Mucosa of stomach (tissue), 1 donor: ENCODE measurements around the gene PEF1.

Experiments
- H3K27me3 ChIP-seq: one replicate; pipeline ENCODE4 v1.7.0; 2013; ENCODE audit warnings: mild to moderate bottlenecking, low read length; ENCODE audit not compliant: control insufficient read depth, insufficient read depth
- H3K36me3 ChIP-seq: one replicate; pipeline ENCODE4 v1.7.0; 2013; ENCODE audit warnings: low read length; ENCODE audit not compliant: control insufficient read depth, insufficient read depth
- H3K4me1 ChIP-seq: one replicate; pipeline ENCODE4 v1.7.0; 2013; ENCODE audit warnings: mild to moderate bottlenecking, low read length; ENCODE audit not compliant: control insufficient read depth, insufficient read depth
- H3K4me3 ChIP-seq: one replicate; pipeline ENCODE4 v1.7.0; 2013; ENCODE audit warnings: low read length
- H3K9ac ChIP-seq: one replicate; pipeline ENCODE4 v1.7.0; 2013; ENCODE audit warnings: mild to moderate bottlenecking, low read length, moderate library complexity
- H3K9me3 ChIP-seq: one replicate; pipeline ENCODE4 v1.7.0; 2013; ENCODE audit warnings: mild to moderate bottlenecking, low read length, moderate library complexity; ENCODE audit not compliant: control insufficient read depth
- donor health status: Pancreatic carcinoma.

Gene PEF1, protein sequence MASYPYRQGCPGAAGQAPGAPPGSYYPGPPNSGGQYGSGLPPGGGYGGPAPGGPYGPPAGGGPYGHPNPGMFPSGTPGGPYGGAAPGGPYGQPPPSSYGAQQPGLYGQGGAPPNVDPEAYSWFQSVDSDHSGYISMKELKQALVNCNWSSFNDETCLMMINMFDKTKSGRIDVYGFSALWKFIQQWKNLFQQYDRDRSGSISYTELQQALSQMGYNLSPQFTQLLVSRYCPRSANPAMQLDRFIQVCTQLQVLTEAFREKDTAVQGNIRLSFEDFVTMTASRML

GRCh38 chr1:31644560-31645273 lies at the start of gene PEF1:
PEF1 (minus strand) TSS chr1:31644876; CDS start chr1:31644864, 12 bp downstream.
- Histone ChIP-seq H3K9ac (peak within 1 kb of the TSS; percentile 85), H3K27me3 (no peaks in the 10 kb centered on the region), H3K9me3 (no peaks in the 10 kb centered on the region), H3K4me3 (peak within 1 kb of the TSS; percentile 76), H3K36me3 (no peaks in the 10 kb centered on the region), H3K4me1 (peaks cover 16% of the 10 kb centered on the region)

GRCh38 chr1:31693231-31693630 lies 48.6 kb upstream of the PEF1 start:
- no peaks in the 10 kb centered on the region for H3K9me3 ChIP-seq
- no peaks in the 10 kb centered on the region for H3K27me3 ChIP-seq
- H3K9ac ChIP-seq, result no peak overlapping the region
- H3K4me1 ChIP-seq, result no peaks in the 10 kb centered on the region
- no peak overlapping the region for H3K4me3 ChIP-seq
- no peaks in the 10 kb centered on the region for H3K36me3 ChIP-seq

DNA sequence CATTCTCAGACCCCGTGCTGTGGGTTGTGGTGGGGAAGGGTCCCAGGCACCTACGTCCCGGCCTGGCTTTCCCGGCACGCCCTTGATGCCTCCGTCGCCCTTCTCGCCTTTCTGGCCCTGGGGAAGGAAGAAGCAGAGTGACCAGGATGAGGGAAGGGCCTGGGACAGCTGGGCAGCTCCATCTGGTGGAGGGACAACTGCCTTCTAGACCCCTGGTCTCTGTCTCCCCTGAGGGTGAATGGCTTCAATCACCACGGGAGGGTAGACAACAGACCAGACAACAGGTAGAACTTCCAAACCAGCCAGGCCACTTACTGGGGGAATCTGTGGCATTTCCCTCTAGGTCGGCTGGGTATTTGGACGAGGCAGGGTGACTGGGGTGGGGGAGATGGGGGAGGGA lies 47.3 kb upstream of the PEF1 start:
- H3K9ac ChIP-seq, result no peak overlapping the region
- H3K36me3 ChIP-seq, result no peaks in the 10 kb centered on the region
- H3K4me3 ChIP-seq, result no peak overlapping the region
- H3K9me3 ChIP-seq, result no peaks in the 10 kb centered on the region
- no peaks in the 10 kb centered on the region for H3K27me3 ChIP-seq
- H3K4me1 ChIP-seq, result no peaks in the 10 kb centered on the region

- no peak overlapping the region for H3K9ac ChIP-seq
- no peak overlapping the region for H3K4me3 ChIP-seq
- H3K27me3 ChIP-seq, result no peaks in the 10 kb centered on the region
- no peaks in the 10 kb centered on the region for H3K36me3 ChIP-seq
- no peaks in the 10 kb centered on the region for H3K4me1 ChIP-seq
- no peaks in the 10 kb centered on the region for H3K9me3 ChIP-seq
Measured at GRCh38 chr1:31691446-31691845, 46.8 kb upstream of the PEF1 start.

- Histone ChIP-seq H3K36me3 (no peaks in the 10 kb centered on the region), H3K27me3 (no peaks in the 10 kb centered on the region), H3K4me1 (no peaks in the 10 kb centered on the region), H3K9ac (no peak overlapping the region), H3K9me3 (no peaks in the 10 kb centered on the region), H3K4me3 (no peak overlapping the region)
Measured at GRCh38 chr1:31690921-31691320, 46.2 kb upstream of the PEF1 start.

- no peak overlapping the region for H3K9ac ChIP-seq
- H3K4me3 ChIP-seq, result no peak overlapping the region
- H3K27me3 ChIP-seq, result no peaks in the 10 kb centered on the region
- no peaks in the 10 kb centered on the region for H3K9me3 ChIP-seq
- H3K4me1 ChIP-seq, result no peaks in the 10 kb centered on the region
- no peaks in the 10 kb centered on the region for H3K36me3 ChIP-seq
Measured at GRCh38 chr1:31689854-31690253, 45.2 kb upstream of the PEF1 start.

DNA sequence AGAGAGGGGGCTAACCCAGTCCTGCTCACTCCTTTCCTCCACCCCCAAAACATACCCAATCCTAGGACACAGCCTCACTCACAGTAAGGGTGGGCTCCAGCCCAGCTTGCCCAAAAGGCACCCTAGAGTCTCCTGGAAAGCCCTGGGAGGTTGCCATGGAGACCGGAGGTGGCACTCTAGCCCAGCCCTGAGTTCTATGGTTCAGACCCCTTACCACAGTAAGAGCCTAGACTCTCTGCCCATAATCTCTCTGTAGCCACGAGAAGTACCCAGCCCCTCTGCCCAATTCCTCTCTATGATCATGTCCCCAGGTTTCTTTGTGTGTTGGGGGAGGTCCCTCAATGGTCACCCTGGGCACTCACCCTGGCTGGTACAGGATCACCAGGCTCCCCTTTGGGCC lies 44.7 kb upstream of the PEF1 start:
- H3K36me3 ChIP-seq, result no peaks in the 10 kb centered on the region
- no peaks in the 10 kb centered on the region for H3K9me3 ChIP-seq
- no peak overlapping the region for H3K4me3 ChIP-seq
- H3K4me1 ChIP-seq, result no peaks in the 10 kb centered on the region
- H3K27me3 ChIP-seq, result no peaks in the 10 kb centered on the region
- H3K9ac ChIP-seq, result no peak overlapping the region

DNA sequence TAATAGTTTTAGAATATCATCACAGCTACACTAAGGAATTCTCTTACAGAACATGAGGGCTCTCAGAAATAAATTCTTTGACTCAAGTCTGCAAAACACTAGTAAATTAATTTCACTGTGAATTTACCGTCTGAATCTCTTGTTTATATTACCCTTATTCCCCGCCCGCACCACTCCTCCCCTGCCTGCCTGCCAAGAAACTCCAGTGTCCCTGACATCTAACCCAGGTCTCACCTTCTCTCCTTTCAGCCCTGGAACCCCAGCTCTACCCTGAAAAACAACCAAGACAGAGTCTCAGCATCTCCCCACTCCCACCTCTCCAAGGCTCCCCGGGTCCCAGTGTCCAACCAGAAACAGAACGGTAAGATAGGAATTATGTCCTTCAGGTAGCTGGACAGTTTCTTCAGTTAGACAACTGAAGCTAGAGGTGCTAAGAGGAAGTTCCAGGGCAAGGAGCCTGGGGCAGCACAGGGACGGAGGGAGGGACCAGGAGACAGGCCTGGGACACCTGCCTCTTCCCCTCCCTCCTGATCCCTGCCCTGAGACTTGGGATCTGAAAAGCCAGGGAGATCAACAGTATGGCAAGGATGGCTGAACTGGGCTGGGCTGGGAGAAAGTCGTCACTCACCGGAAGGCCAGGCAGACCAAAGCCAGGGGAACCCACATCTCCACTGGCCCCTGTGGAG lies 43.7 kb upstream of the PEF1 start:
- Histone ChIP-seq H3K27me3 (no peaks in the 10 kb centered on the region), H3K4me1 (no peaks in the 10 kb centered on the region), H3K4me3 (no peak overlapping the region), H3K36me3 (no peaks in the 10 kb centered on the region), H3K9ac (no peak overlapping the region), H3K9me3 (no peaks in the 10 kb centered on the region)

- H3K4me1 ChIP-seq, result no peaks in the 10 kb centered on the region
- H3K9ac ChIP-seq, result no peak overlapping the region
- H3K9me3 ChIP-seq, result no peaks in the 10 kb centered on the region
- no peaks in the 10 kb centered on the region for H3K27me3 ChIP-seq
- H3K36me3 ChIP-seq, result no peaks in the 10 kb centered on the region
- no peak overlapping the region for H3K4me3 ChIP-seq
Measured at GRCh38 chr1:31687601-31688000, 42.9 kb upstream of the PEF1 start.

DNA sequence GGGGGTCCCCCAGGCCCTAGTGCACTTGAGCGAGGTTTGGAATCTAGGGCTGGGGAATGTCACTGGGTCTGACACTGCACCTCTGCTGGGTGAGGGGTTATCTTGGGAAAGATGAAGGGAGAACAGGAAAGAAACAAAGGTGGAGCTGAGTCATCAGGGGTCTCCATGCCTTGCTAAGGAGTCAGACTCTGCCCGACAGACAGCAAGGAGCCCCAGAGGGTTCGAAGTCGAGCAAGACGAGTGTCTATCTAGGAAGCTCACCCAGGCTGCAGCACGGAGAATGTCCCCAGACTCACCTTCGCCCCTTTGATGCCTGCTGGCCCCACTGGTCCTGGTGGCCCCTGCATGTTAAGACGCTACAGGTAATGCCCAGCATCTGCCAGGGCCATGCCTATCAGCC lies 41.1 kb upstream of the PEF1 start:
- H3K36me3 ChIP-seq, result no peaks in the 10 kb centered on the region
- H3K9me3 ChIP-seq, result no peaks in the 10 kb centered on the region
- no peaks in the 10 kb centered on the region for H3K4me1 ChIP-seq
- no peak overlapping the region for H3K4me3 ChIP-seq
- H3K9ac ChIP-seq, result no peak overlapping the region
- no peaks in the 10 kb centered on the region for H3K27me3 ChIP-seq

DNA sequence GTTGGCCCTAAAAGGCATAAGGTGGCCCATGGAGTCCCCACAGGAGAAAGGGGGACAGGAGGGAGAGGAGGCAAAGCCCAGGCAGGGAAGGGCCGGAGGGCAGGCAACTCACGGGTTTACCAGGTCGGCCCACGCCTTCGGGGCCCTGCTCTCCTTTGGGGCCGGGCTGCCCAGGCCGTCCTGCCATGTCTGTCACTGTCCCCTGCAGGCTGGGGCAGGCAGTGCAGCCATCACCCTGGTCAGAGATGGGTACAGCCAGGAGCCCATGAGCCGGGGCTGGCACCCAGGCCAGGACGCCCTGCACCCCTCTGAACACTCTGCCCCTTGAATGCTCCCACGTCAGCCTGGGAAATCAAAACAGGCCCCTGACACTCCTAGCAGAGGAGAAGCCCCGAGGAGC lies 39.3 kb upstream of the PEF1 start:
- Histone ChIP-seq H3K9ac (no peak overlapping the region), H3K27me3 (no peaks in the 10 kb centered on the region), H3K36me3 (no peaks in the 10 kb centered on the region), H3K4me1 (no peaks in the 10 kb centered on the region), H3K9me3 (no peaks in the 10 kb centered on the region), H3K4me3 (no peak overlapping the region)

DNA sequence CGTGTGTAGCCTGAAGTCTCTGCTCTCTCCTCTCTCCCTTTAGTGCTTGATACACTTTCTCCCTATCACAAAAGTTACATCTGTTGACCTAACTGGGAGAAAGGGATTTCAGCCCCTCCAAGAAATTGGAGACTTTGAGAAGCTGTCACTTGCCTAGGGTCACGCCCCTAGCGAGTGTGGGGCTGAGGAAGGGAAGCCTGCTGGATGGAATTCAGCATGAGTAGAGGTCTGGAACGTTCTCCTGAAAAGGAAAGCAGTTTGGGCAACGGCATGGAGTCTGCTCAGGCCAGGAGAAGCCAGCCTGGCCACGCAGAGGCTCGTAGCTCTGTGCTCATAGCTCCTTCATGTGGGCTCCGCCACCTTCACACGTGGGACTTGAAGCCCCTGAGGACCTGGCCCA lies 36.7 kb upstream of the PEF1 start:
- H3K9me3 ChIP-seq, result no peaks in the 10 kb centered on the region
- no peaks in the 10 kb centered on the region for H3K36me3 ChIP-seq
- H3K4me3 ChIP-seq, result no peak overlapping the region
- H3K27me3 ChIP-seq, result no peaks in the 10 kb centered on the region
- H3K9ac ChIP-seq, result no peak overlapping the region
- H3K4me1 ChIP-seq, result no peaks in the 10 kb centered on the region
